GM21360 (cell line): ENCODE results near the gene HSPB2.
"Not testable (repeated sequence)": the region's sequence is repeated elsewhere in the genome, so short reads cannot be mapped to it uniquely, and the experiment has no call there.

Experiments
- ATAC-seq: cut with Tn5 transposase; IDR thresholded peaks from one replicate; pipeline ENCODE4 v1.9.1; 2021; ENCODE audit warnings: mild to moderate bottlenecking, moderate library complexity; ENCODE audit not compliant: unreplicated experiment

HSPB2 gene

GRCh38 chr11:111912535-111912934, at the start of gene HSPB2:
Gene HSPB2 (plus strand): TSS chr11:111912734. CDS start chr11:111912830, 96 bp downstream.
- ATAC-seq, result no peak

- ATAC-seq, result no peak
These were observed 42.4 kb upstream of the HSPB2 start for GRCh38 chr11:111870113-111870512.

- peak; percentile 13 for ATAC-seq
These were observed 42.0 kb upstream of the HSPB2 start for GRCh38 chr11:111870522-111870885.

- ATAC-seq, result peak; percentile 82
These were observed 41.4 kb upstream of the HSPB2 start, which contains the start of gene ALG9 for GRCh38 chr11:111870886-111871692. Gene ALG9 (minus strand): TSS chr11:111871581. CDS start chr11:111871482, 99 bp downstream.

- ATAC-seq, result no peak
These were observed 40.8 kb upstream of the HSPB2 start for GRCh38 chr11:111871693-111872161.

- no peak for ATAC-seq
These were observed 34.1 kb upstream of the HSPB2 start for GRCh38 chr11:111878385-111878848.

GRCh38 chr11:111878849-111879636, 33.5 kb upstream of the HSPB2 start, which contains the start of the genes CFAP68 and FDXACB1:
Gene CFAP68 (plus strand): TSS chr11:111879541. CDS start chr11:111879561, 20 bp downstream.
Gene FDXACB1 (minus strand): TSS chr11:111879165. CDS start chr11:111879132, 33 bp downstream.
- ATAC-seq, result peak; percentile 88

GRCh38 chr11:111879637-111879960, 32.9 kb upstream of the HSPB2 start:
- ATAC-seq, result no peak

GRCh38 chr11:111882202-111882601, 30.3 kb upstream of the HSPB2 start:
- no peak for ATAC-seq

GRCh38 chr11:111885053-111885452, 27.5 kb upstream of the HSPB2 start:
- not testable (repeated sequence) for ATAC-seq

- ATAC-seq, result no peak
These were observed 26.5 kb upstream of the HSPB2 start for GRCh38 chr11:111886032-111886431.

GRCh38 chr11:111886844-111887243, 25.7 kb upstream of the HSPB2 start:
- ATAC-seq, result no peak

- no peak for ATAC-seq
These were observed 7.1 kb upstream of the HSPB2 start for GRCh38 chr11:111905411-111905810.

- no peak for ATAC-seq
These were observed 5.9 kb upstream of the HSPB2 start for GRCh38 chr11:111906680-111907079.

- ATAC-seq, result no peak
These were observed 3.8 kb upstream of the HSPB2 start for GRCh38 chr11:111908639-111909305.

GRCh38 chr11:111909378-111909777, 3.2 kb upstream of the HSPB2 start:
- ATAC-seq, result no peak

- ATAC-seq, result no peak
These were observed 1.6 kb upstream of the HSPB2 start for GRCh38 chr11:111910676-111911562.

- no peak for ATAC-seq
These were observed 752 bp upstream of the HSPB2 start, which contains the start of gene CRYAB for GRCh38 chr11:111911563-111912401. Gene CRYAB (minus strand): TSS chr11:111911770. CDS start chr11:111911724, 46 bp downstream.
